GM12864 (cell line): ENCODE measurements around the gene DSCAML1.

Experiments used
- DNase-seq: peaks from one replicate; pipeline ENCODE4 v3.0.0-alpha.2; 2011; ENCODE audit warnings: low read depth
- H3K4me3 ChIP-seq: 2 replicates; pipeline ENCODE4 v1.5.1; 2011; ENCODE audit warnings: mild to moderate bottlenecking, low read depth, low read length, control low read depth
- TF ChIP-seq, protein P1 (sequence below): IDR thresholded peaks from 2 replicates; pipeline ENCODE4 v1.5.1; 2011; ENCODE audit warnings: low read depth, mild to moderate bottlenecking, moderate library complexity, low read length, control low read depth, inconsistent platforms; ENCODE audit errors: missing control alignments

Gene DSCAML1

GRCh38 chr11:117419482-117420142, 377.4 kb downstream of the DSCAML1 start:
- no peak overlapping the region for H3K4me3 ChIP-seq

DNA sequence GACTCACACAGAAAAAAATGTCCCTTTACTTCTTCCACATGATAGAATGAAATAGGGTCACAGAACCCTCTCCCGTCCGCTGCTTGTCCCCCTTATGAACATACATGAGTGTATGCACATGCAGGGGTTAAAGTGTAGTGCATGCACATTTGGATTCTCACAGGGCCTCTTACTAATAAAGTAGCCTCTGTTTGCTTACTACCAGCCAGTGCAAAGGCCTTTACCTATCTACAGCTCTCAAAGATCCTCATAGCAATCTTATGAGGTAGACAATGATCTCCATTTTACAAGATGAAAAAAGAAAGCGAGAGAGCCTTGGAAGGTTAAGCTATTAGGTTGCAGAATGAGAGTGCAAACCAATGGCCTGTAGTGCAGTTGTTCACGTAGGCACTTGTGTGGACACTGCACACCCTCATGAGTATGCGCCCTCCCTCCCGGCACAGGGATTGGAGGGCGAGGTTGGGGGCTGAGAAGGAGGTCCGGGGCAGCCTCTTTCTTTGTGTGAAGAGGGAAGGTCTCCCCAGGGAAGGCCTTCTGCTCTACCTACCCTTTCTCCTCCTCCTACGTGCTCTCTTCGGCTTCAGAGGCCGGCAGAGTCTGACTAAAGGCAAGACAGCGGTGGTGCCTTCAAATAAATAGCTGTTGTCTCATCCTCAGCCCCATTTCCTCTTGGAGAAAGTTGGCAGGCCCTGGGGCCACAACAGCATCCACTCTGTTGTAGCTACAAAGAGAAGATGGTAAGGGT, 378.1 kb downstream of the DSCAML1 start:
- no peak for DNase-seq
- TF ChIP-seq, protein P1, sequence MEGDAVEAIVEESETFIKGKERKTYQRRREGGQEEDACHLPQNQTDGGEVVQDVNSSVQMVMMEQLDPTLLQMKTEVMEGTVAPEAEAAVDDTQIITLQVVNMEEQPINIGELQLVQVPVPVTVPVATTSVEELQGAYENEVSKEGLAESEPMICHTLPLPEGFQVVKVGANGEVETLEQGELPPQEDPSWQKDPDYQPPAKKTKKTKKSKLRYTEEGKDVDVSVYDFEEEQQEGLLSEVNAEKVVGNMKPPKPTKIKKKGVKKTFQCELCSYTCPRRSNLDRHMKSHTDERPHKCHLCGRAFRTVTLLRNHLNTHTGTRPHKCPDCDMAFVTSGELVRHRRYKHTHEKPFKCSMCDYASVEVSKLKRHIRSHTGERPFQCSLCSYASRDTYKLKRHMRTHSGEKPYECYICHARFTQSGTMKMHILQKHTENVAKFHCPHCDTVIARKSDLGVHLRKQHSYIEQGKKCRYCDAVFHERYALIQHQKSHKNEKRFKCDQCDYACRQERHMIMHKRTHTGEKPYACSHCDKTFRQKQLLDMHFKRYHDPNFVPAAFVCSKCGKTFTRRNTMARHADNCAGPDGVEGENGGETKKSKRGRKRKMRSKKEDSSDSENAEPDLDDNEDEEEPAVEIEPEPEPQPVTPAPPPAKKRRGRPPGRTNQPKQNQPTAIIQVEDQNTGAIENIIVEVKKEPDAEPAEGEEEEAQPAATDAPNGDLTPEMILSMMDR = no peak
- no peak overlapping the region for H3K4me3 ChIP-seq

More at GRCh38 chr11:117419482-117420142, 377.4 kb downstream of the DSCAML1 start:
- TF ChIP-seq, protein P1 = no peak
- DNase-seq = no peak

GRCh38 chr11:117417856-117418255, 379.2 kb downstream of the DSCAML1 start:
- TF ChIP-seq, protein P1 = no peak
- DNase-seq = no peak
- H3K4me3 ChIP-seq = no peak overlapping the region

GRCh38 chr11:117417342-117417741, 379.7 kb downstream of the DSCAML1 start:
- no peak overlapping the region for H3K4me3 ChIP-seq
- no peak for DNase-seq
- TF ChIP-seq, protein P1 = no peak

DNA sequence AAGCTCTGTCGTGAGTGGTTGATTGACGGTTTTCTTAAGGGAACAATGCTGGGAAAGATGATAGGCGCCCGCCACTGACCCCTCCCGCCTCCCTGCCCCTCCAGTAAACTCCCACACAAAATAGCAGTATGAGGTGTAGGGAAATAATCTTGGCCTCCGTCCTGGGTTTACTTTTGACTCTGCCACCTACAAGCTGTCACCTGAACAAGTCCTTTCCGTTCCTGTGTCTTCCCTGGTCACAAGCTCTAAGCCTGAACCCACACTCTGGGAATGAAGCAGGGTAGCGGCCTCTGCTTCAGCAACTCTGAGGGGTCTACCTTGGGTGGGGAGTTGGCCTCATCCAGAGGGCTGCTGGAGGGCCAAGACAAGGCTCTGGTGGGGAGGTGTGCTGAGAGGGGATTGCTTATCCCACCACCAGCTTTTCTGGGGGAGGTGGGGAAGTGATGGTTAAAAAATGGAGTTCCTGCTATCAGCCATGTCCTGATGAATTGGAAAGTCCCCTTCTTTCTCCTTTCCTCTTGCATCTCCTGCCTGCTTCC, 381.6 kb downstream of the DSCAML1 start:
- TF ChIP-seq, protein P1 = no peak
- no peak overlapping the region for H3K4me3 ChIP-seq
- no peak for DNase-seq

- no peak overlapping the region for H3K4me3 ChIP-seq
- TF ChIP-seq, protein P1 = no peak
- no peak for DNase-seq
These were observed 382.3 kb downstream of the DSCAML1 start for GRCh38 chr11:117414724-117415123.
